Loucy (cell line): ENCODE results near the gene FRAT1.

Source experiments
- H2AFZ ChIP-seq: fragments of 200-600 bp; sonication (generic); 2 replicates; pipeline ENCODE4 v1.6.0; 2016; ENCODE audit warnings: antibody characterized with exemption, mild to moderate bottlenecking, low read length, moderate library complexity
- H3F3A ChIP-seq: fragments of 200-600 bp; 2 replicates; pipeline ENCODE4 v1.6.0; 2016; ENCODE audit warnings: antibody characterized with exemption, low read depth, mild to moderate bottlenecking
- H3K27me3 ChIP-seq: fragments of 200-600 bp; sonication (generic); 2 replicates; pipeline ENCODE4 v1.6.1; 2014; ENCODE audit warnings: low read length, mild to moderate bottlenecking; ENCODE audit not compliant: insufficient read depth, poor library complexity, severe bottlenecking
- H3K36me3 ChIP-seq: fragments of 200-600 bp; sonication (generic); 2 replicates; pipeline ENCODE4 v1.6.1; 2016; ENCODE audit warnings: low read length; ENCODE audit not compliant: insufficient read depth
- H3K4me1 ChIP-seq: fragments of 200-600 bp; sonication (generic); 2 replicates; pipeline ENCODE4 v1.5.1; 2014; ENCODE audit warnings: low read length, mild to moderate bottlenecking; ENCODE audit not compliant: insufficient read depth, poor library complexity, severe bottlenecking
- H3K4me2 ChIP-seq: fragments of 200-600 bp; sonication (generic); 2 replicates; pipeline ENCODE4 v1.6.0; 2014; ENCODE audit warnings: antibody characterized with exemption, low read length, low read depth, mild to moderate bottlenecking; ENCODE audit not compliant: poor library complexity, severe bottlenecking
- H3K4me3 ChIP-seq: fragments of 200-600 bp; sonication (generic); 2 replicates; pipeline ENCODE4 v1.5.1; 2014; ENCODE audit warnings: low read length, mild to moderate bottlenecking, mixed read lengths; ENCODE audit not compliant: poor library complexity, severe bottlenecking
- H3K79me2 ChIP-seq: fragments of 200-600 bp; sonication (generic); 2 replicates; pipeline ENCODE4 v1.6.1; 2014; ENCODE audit warnings: low read length; ENCODE audit not compliant: insufficient read depth
- H3K9ac ChIP-seq: fragments of 200-600 bp; sonication (generic); 2 replicates; pipeline ENCODE4 v1.6.0; 2014; ENCODE audit warnings: mild to moderate bottlenecking, low read depth, low read length, moderate library complexity; ENCODE audit not compliant: poor library complexity, severe bottlenecking
- H3K9me2 ChIP-seq: fragments of 200-600 bp; sonication (generic); replicated peaks from 2 replicates; pipeline ENCODE4 v1.6.1; 2016; ENCODE audit warnings: low read depth, low read length, mixed read lengths
- H3K9me3 ChIP-seq: fragments of 200-600 bp; sonication (generic); 2 replicates; pipeline ENCODE4 v1.6.1; 2014; ENCODE audit warnings: mild to moderate bottlenecking, antibody characterized with exemption, low read length, low read depth; ENCODE audit not compliant: insufficient read depth
- H4K20me1 ChIP-seq: fragments of 200-600 bp; sonication (generic); 2 replicates; pipeline ENCODE4 v1.6.0; 2014; ENCODE audit warnings: antibody characterized with exemption, low read length, mild to moderate bottlenecking; ENCODE audit not compliant: insufficient read depth, poor library complexity, severe bottlenecking
- EZH2phosphoT487 ChIP-seq: fragments of 200-600 bp; IDR thresholded peaks from 2 replicates; pipeline ENCODE4 v1.6.1; 2018; ENCODE audit warnings: antibody characterized with exemption, mild to moderate bottlenecking, moderate library complexity, borderline replicate concordance
- TF ChIP-seq, protein P1 (sequence below): fragments of 200-600 bp; sonication (generic); conservative IDR thresholded peaks from 2 replicates; pipeline ENCODE4 v1.5.1; 2014; ENCODE audit warnings: mild to moderate bottlenecking, antibody characterized with exemption, low read length

Gene FRAT1

DNA sequence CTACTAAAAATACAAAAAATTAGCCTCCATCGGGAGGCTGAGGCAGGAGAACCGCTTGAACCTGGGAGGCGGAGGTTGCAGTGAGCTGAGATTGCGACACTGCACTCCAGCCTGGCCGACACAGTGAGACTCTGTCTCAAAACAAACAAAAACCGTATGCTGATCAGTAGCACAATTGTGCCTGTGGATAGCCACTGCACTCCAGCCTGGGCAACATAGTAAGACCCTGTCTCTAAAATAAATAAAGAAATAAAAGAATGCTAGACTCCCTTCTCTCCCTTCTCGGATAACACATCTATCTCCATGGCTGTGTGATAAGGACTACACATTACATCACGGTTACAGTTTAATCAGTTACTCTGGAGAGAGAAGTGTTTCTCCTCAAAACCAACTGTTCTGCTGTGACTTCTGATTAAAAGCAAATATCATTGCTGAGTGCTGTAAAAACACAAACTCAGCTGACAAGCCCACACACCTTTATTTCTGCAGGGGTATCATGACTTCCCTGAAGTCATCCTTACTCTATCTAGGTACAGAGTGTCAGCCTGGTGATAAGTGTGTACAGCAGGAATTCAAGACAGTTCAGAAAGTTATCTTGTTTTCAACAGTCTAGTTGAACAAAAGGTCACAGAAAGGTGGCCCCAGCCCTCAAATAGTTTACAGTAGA is 21.4 kb upstream of the FRAT1 start:
- H2AFZ ChIP-seq: peak overlapping the region; percentile 55; the same call in 1 of the 2 replicates
- TF ChIP-seq, protein P1, sequence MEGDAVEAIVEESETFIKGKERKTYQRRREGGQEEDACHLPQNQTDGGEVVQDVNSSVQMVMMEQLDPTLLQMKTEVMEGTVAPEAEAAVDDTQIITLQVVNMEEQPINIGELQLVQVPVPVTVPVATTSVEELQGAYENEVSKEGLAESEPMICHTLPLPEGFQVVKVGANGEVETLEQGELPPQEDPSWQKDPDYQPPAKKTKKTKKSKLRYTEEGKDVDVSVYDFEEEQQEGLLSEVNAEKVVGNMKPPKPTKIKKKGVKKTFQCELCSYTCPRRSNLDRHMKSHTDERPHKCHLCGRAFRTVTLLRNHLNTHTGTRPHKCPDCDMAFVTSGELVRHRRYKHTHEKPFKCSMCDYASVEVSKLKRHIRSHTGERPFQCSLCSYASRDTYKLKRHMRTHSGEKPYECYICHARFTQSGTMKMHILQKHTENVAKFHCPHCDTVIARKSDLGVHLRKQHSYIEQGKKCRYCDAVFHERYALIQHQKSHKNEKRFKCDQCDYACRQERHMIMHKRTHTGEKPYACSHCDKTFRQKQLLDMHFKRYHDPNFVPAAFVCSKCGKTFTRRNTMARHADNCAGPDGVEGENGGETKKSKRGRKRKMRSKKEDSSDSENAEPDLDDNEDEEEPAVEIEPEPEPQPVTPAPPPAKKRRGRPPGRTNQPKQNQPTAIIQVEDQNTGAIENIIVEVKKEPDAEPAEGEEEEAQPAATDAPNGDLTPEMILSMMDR: no peak
- TF ChIP-seq EZH2phosphoT487: no peak

DNA sequence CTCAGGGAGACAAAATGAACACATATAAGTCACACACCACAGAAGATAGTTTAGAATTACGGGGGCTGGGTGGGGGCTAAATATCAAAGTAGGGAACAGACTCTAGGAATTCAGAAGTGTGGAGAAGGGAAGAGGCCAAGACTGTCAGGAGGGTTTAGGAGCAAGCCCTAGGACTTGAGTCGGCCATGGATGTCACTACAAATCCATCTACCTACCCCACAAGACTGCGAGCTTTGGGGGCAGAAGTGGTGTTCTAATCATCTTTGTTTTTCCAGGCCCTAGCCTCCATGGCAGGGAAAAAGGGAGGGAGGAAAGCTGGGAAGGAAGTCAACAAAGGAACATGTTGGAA is 20.9 kb upstream of the FRAT1 start:
- Histone ChIP-seq H3K4me2 (no peak overlapping the region), H2AFZ (peak overlapping the region; percentile 55; the same call in 1 of the 2 replicates), H4K20me1 (no peaks in the 10 kb centered on the region), H3K4me3 (no peak overlapping the region), H3F3A (no peaks in the 10 kb centered on the region), H3K9me2 (no peaks in the 10 kb centered on the region), H3K79me2 (no peaks in the 10 kb centered on the region), H3K9ac (no peak overlapping the region), H3K9me3 (no peaks in the 10 kb centered on the region), H3K27me3 (no peaks in the 10 kb centered on the region), H3K4me1 (no peaks in the 10 kb centered on the region), H3K36me3 (no peaks in the 10 kb centered on the region)
- TF ChIP-seq EZH2phosphoT487: no peak
- TF ChIP-seq, protein P1: no peak

More for the DNA sequence above, 21.4 kb upstream of the FRAT1 start:
- Histone ChIP-seq H3K9me2 (no peaks in the 10 kb centered on the region), H3K9ac (no peak overlapping the region), H3K9me3 (no peaks in the 10 kb centered on the region), H3K4me2 (no peak overlapping the region), H3K79me2 (no peaks in the 10 kb centered on the region), H3K4me1 (no peaks in the 10 kb centered on the region), H3K36me3 (no peaks in the 10 kb centered on the region), H3F3A (no peaks in the 10 kb centered on the region), H4K20me1 (no peaks in the 10 kb centered on the region), H3K27me3 (no peaks in the 10 kb centered on the region), H3K4me3 (no peak overlapping the region)

DNA sequence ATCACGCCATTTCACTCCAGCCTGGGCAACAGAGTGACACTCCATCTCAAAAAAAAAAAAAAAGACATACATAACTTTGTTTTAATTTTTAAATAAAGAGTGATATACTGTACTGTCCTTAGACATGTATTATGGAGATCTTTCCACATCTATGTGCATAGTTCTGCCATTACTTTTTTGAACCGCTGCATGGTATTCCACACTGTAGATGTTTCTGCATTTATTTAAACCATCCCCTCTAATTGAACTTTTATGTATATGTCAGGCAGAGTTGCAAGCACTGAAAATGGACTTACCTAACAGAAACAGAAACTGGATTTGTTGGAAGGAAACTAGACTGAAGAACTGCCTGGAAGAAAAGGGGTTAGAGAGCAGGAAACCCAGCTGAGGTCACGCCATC is 18.1 kb upstream of the FRAT1 start:
- Histone ChIP-seq H3K9me2 (no peaks in the 10 kb centered on the region), H2AFZ (no peak overlapping the region), H3K9me3 (no peaks in the 10 kb centered on the region), H3K4me2 (no peak overlapping the region), H3K36me3 (no peaks in the 10 kb centered on the region), H3K79me2 (no peaks in the 10 kb centered on the region), H3K4me1 (no peaks in the 10 kb centered on the region), H3F3A (no peaks in the 10 kb centered on the region), H4K20me1 (no peaks in the 10 kb centered on the region), H3K4me3 (no peak overlapping the region), H3K27me3 (no peaks in the 10 kb centered on the region), H3K9ac (no peak overlapping the region)
- TF ChIP-seq, protein P1: no peak
- no peak for TF ChIP-seq EZH2phosphoT487
